Measurements from ENCODE around the gene GARNL3.

DNA sequence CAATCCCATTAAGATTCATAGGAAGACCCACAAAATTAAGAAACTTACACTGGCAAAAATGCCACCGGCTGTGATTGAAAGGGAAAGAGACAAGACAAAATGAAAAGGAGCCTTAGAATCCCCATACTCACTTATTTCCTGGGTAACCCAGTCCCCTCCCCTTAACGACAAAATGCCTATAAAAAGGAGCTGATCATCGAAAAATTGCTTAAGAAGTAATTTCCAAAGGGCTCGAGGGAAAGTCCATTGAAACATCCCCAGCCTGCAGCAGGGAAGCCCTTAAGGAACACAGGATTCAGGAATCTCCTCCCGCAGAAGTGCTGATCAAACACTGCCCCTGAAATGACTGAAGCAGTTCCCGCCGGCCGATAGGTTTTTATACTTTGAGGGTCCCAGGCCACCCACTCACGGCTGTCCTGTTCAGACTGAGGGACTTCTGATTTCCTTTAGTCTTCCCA is 158.9 kb downstream of the GARNL3 start:
- TF ChIP-seq, protein P1, sequence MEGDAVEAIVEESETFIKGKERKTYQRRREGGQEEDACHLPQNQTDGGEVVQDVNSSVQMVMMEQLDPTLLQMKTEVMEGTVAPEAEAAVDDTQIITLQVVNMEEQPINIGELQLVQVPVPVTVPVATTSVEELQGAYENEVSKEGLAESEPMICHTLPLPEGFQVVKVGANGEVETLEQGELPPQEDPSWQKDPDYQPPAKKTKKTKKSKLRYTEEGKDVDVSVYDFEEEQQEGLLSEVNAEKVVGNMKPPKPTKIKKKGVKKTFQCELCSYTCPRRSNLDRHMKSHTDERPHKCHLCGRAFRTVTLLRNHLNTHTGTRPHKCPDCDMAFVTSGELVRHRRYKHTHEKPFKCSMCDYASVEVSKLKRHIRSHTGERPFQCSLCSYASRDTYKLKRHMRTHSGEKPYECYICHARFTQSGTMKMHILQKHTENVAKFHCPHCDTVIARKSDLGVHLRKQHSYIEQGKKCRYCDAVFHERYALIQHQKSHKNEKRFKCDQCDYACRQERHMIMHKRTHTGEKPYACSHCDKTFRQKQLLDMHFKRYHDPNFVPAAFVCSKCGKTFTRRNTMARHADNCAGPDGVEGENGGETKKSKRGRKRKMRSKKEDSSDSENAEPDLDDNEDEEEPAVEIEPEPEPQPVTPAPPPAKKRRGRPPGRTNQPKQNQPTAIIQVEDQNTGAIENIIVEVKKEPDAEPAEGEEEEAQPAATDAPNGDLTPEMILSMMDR (IDR thresholded peaks at IDR 0.05): no peak
- no peak for TF ChIP-seq POLR2A (IDR thresholded peaks at IDR 0.05)

All from heart left ventricle (tissue), 13 donors.